Chondrocyte (in vitro differentiated cells): ENCODE measurements around the gene CDK10. TPM values are rescaled to one million over a fixed set of nuclear protein-coding genes. Genes with fewer than 3 reads are reported as not detected.
A peak's percentile ranks its signal among the peaks of the same experiment; 100 is the strongest.
"Not testable (repeated sequence)": the region's sequence is repeated elsewhere in the genome, so short reads cannot be mapped to it uniquely, and the experiment has no call there.

ENCODE experiments used
- DNase-seq: peaks from one replicate; pipeline ENCODE4 v3.0.0; 2021; ENCODE audit warnings: mixed read lengths, low spot score
- H3K27ac Mint-ChIP-seq: one replicate; pipeline ENCODE4 v1.8.0; 2021; ENCODE audit warnings: mild to moderate bottlenecking, moderate library complexity, mixed read lengths; ENCODE audit not compliant: unreplicated experiment
- H3K27me3 Mint-ChIP-seq: 2 replicates; pipeline ENCODE4 v1.8.0; 2021; ENCODE audit warnings: low read depth, mixed read lengths
- H3K36me3 Mint-ChIP-seq: 2 replicates; pipeline ENCODE4 v1.8.0; 2021; ENCODE audit warnings: low read depth, mixed read lengths
- H3K4me1 Mint-ChIP-seq: 2 replicates; pipeline ENCODE4 v1.8.0; 2021; ENCODE audit warnings: low read depth, mild to moderate bottlenecking, mixed read lengths
- H3K4me3 Mint-ChIP-seq: one replicate; pipeline ENCODE4 v1.8.0; 2021; ENCODE audit warnings: mild to moderate bottlenecking, moderate library complexity, mixed read lengths; ENCODE audit not compliant: unreplicated experiment
- H3K9me3 Mint-ChIP-seq: 2 replicates; pipeline ENCODE4 v1.8.0; 2021; ENCODE audit warnings: low read depth, mixed read lengths
- CTCF ChIP-seq: fragments of 200-600 bp; sonication (generic); IDR thresholded peaks from 2 replicates; pipeline ENCODE4 v1.5.0; 2021; ENCODE audit warnings: antibody characterized with exemption, mild to moderate bottlenecking, moderate library complexity
- total RNA-seq: library from RNA; stranded (reverse); gene quantifications from 3 replicates; pipeline ENCODE4 v1.2.1, GENCODE V29; 2021

The CDK10 gene
- total RNA-seq, 1 donor from 2014 or later, result 43.7 TPM

GRCh38 chr16:89678258-89678657 is 8.2 kb upstream of the CDK10 start:
- Mint-ChIP-seq H3K4me3 (no peak overlapping the region), H3K27ac (no peak overlapping the region), H3K9me3 (no peaks in the 10 kb centered on the region), H3K36me3 (peaks cover 2% of the 10 kb centered on the region), H3K4me1 (no peaks in the 10 kb centered on the region), H3K27me3 (no peaks in the 10 kb centered on the region)
- DNase-seq, result no peak
- no peak for TF ChIP-seq CTCF

GRCh38 chr16:89685916-89686315 is 573 bp upstream of the CDK10 start:
- Mint-ChIP-seq H3K4me3 (peak overlapping the region; percentile 38), H3K36me3 (peaks cover 11% of the 10 kb centered on the region), H3K27ac (no peak overlapping the region), H3K27me3 (no peaks in the 10 kb centered on the region), H3K4me1 (peaks cover 15% of the 10 kb centered on the region), H3K9me3 (peaks cover 5% of the 10 kb centered on the region)
- peak; percentile 53 for DNase-seq
- TF ChIP-seq CTCF, result no peak

- TF ChIP-seq CTCF, result peak; percentile 37
- H3K36me3 Mint-ChIP-seq, result peaks cover 11% of the 10 kb centered on the region
- peaks cover 5% of the 10 kb centered on the region for H3K9me3 Mint-ChIP-seq
- H3K4me1 Mint-ChIP-seq, result peaks cover 15% of the 10 kb centered on the region
- peak overlapping the region; percentile 84 for H3K4me3 Mint-ChIP-seq
- DNase-seq, result peak; percentile 60
- no peaks in the 10 kb centered on the region for H3K27me3 Mint-ChIP-seq
- peak overlapping the region; percentile 98 for H3K27ac Mint-ChIP-seq
Measured at GRCh38 chr16:89687092-89687940, 827 bp downstream of the CDK10 start.

GRCh38 chr16:89688395-89688794 is 1.9 kb downstream of the CDK10 start:
- TF ChIP-seq CTCF, result no peak
- no peak for DNase-seq
- Mint-ChIP-seq H3K27me3 (no peaks in the 10 kb centered on the region), H3K4me3 (peak overlapping the region; percentile 6), H3K4me1 (peaks cover 15% of the 10 kb centered on the region), H3K36me3 (peaks cover 13% of the 10 kb centered on the region), H3K9me3 (peaks cover 5% of the 10 kb centered on the region), H3K27ac (no peak overlapping the region)

GRCh38 chr16:89689142-89689541 is 2.7 kb downstream of the CDK10 start:
- no peak overlapping the region for H3K27ac Mint-ChIP-seq
- no peaks in the 10 kb centered on the region for H3K27me3 Mint-ChIP-seq
- H3K4me3 Mint-ChIP-seq, result no peak overlapping the region
- H3K36me3 Mint-ChIP-seq, result peaks cover 15% of the 10 kb centered on the region
- H3K9me3 Mint-ChIP-seq, result peaks cover 5% of the 10 kb centered on the region
- DNase-seq, result peak; percentile 53
- peaks cover 15% of the 10 kb centered on the region for H3K4me1 Mint-ChIP-seq
- TF ChIP-seq CTCF, result no peak

- H3K27me3 Mint-ChIP-seq, H3K27ac Mint-ChIP-seq, H3K4me3 Mint-ChIP-seq, H3K9me3 Mint-ChIP-seq: not testable (repeated sequence)
- Mint-ChIP-seq H3K4me1 (peaks cover 15% of the 10 kb centered on the region), H3K36me3 (peaks cover 15% of the 10 kb centered on the region)
- peak; percentile 24 for DNase-seq
Measured at GRCh38 chr16:89689621-89690020, 3.1 kb downstream of the CDK10 start.
